HG02623 (cell line): ENCODE data around the gene GLB1L3.
"Not testable (repeated sequence)": the region's sequence is repeated elsewhere in the genome, so short reads cannot be mapped to it uniquely, and the experiment has no call there.

Source experiments
- ATAC-seq: cut with Tn5 transposase; IDR thresholded peaks from one replicate; pipeline ENCODE4 v1.9.1; 2021; ENCODE audit warnings: moderate library complexity; ENCODE audit not compliant: unreplicated experiment

GLB1L3 gene

GRCh38 chr11:134294664-134295063 is 18.5 kb downstream of the GLB1L3 start:
- ATAC-seq = no peak

GRCh38 chr11:134312223-134312622 is 36.0 kb downstream of the GLB1L3 start:
- no peak for ATAC-seq

GRCh38 chr11:134312807-134313206 is 36.6 kb downstream of the GLB1L3 start:
- ATAC-seq = no peak

- ATAC-seq = no peak
Observed at GRCh38 chr11:134313379-134313778, 37.2 kb downstream of the GLB1L3 start.

- no peak for ATAC-seq
Observed at GRCh38 chr11:134313821-134314607, 37.8 kb downstream of the GLB1L3 start.

- ATAC-seq = no peak
Observed at GRCh38 chr11:134317103-134317502, 40.9 kb downstream of the GLB1L3 start.

GRCh38 chr11:134321373-134321772 is 45.2 kb downstream of the GLB1L3 start:
- ATAC-seq = not testable (repeated sequence)

GRCh38 chr11:134322553-134322952 is 46.4 kb downstream of the GLB1L3 start:
- no peak for ATAC-seq

- ATAC-seq = no peak
Observed at GRCh38 chr11:134328433-134328832, 52.3 kb downstream of the GLB1L3 start.

- no peak for ATAC-seq
Observed at GRCh38 chr11:134330611-134331353, 54.6 kb downstream of the GLB1L3 start.

- peak; percentile 70 for ATAC-seq
Observed at GRCh38 chr11:134331354-134332188, 55.4 kb downstream of the GLB1L3 start, which contains the start of gene GLB1L2. TSS of gene GLB1L2 (plus strand) at chr11:134331988. CDS start at chr11:134332062, 74 bp downstream.

- peak; percentile 24 for ATAC-seq
Observed at GRCh38 chr11:134332189-134332631, 56.0 kb downstream of the GLB1L3 start.

- no peak for ATAC-seq
Observed at GRCh38 chr11:134332782-134333181, 56.6 kb downstream of the GLB1L3 start.

GRCh38 chr11:134333312-134333711 is 57.1 kb downstream of the GLB1L3 start:
- no peak for ATAC-seq

GRCh38 chr11:134333946-134334345 is 57.8 kb downstream of the GLB1L3 start:
- ATAC-seq = no peak

- ATAC-seq = no peak
Observed at GRCh38 chr11:134334796-134335571, 58.8 kb downstream of the GLB1L3 start.

- ATAC-seq = no peak
Observed at GRCh38 chr11:134337051-134337450, 60.9 kb downstream of the GLB1L3 start.

- no peak for ATAC-seq
Observed at GRCh38 chr11:134338068-134338467, 61.9 kb downstream of the GLB1L3 start.

GRCh38 chr11:134338654-134339053 is 62.5 kb downstream of the GLB1L3 start:
- no peak for ATAC-seq

GRCh38 chr11:134339756-134340155 is 63.6 kb downstream of the GLB1L3 start:
- no peak for ATAC-seq
